ENCODE data around the gene MEGF10.

Gene MEGF10

GRCh38 chr5:127385936-127386335, 95.3 kb downstream of the MEGF10 start:
- no peak overlapping the region for H3K4me3 ChIP-seq (ENCODE audit: insufficient read depth, low read depth, low read length)
- WGBS, 2 experiments, result 88 to 97% methylated on average over 1 of the region's 1 CpG
- H3K9me3 ChIP-seq (ENCODE audit: control insufficient read depth, low read length), result no peaks in the 10 kb centered on the region
- H3K36me3 ChIP-seq (ENCODE audit: control insufficient read depth, insufficient read depth, low read length), result no peaks in the 10 kb centered on the region
- no peaks in the 10 kb centered on the region for H3K4me1 ChIP-seq (ENCODE audit: control insufficient read depth, insufficient read depth, low read length)
- H3K27ac ChIP-seq (ENCODE audit: insufficient read depth, low read depth, low read length, poor library complexity, severe bottlenecking), result no peak overlapping the region
- no peaks in the 10 kb centered on the region for H3K27me3 ChIP-seq (ENCODE audit: control insufficient read depth, insufficient read depth, low read length, poor library complexity, severe bottlenecking)

GRCh38 chr5:127386557-127386956, 96.0 kb downstream of the MEGF10 start:
- Histone ChIP-seq H3K4me3 (ENCODE audit: insufficient read depth, low read depth, low read length) (no peak overlapping the region), H3K27ac (ENCODE audit: insufficient read depth, low read depth, low read length, poor library complexity, severe bottlenecking) (no peak overlapping the region), H3K9me3 (ENCODE audit: control insufficient read depth, low read length) (no peaks in the 10 kb centered on the region), H3K36me3 (ENCODE audit: control insufficient read depth, insufficient read depth, low read length) (no peaks in the 10 kb centered on the region), H3K27me3 (ENCODE audit: control insufficient read depth, insufficient read depth, low read length, poor library complexity, severe bottlenecking) (no peaks in the 10 kb centered on the region), H3K4me1 (ENCODE audit: control insufficient read depth, insufficient read depth, low read length) (no peaks in the 10 kb centered on the region)
- WGBS, 2 experiments, result 94 to 95% methylated on average over 2 of the region's 2 CpGs

GRCh38 chr5:127389601-127390000, 99.0 kb downstream of the MEGF10 start:
- H3K27ac ChIP-seq (ENCODE audit: insufficient read depth, low read depth, low read length, poor library complexity, severe bottlenecking), result no peak overlapping the region
- H3K9me3 ChIP-seq (ENCODE audit: control insufficient read depth, low read length), result no peaks in the 10 kb centered on the region
- 87 to 100% methylated on average over 2 of the region's 2 CpGs for WGBS, 2 experiments
- H3K27me3 ChIP-seq (ENCODE audit: control insufficient read depth, insufficient read depth, low read length, poor library complexity, severe bottlenecking), result no peaks in the 10 kb centered on the region
- H3K36me3 ChIP-seq (ENCODE audit: control insufficient read depth, insufficient read depth, low read length), result no peaks in the 10 kb centered on the region
- no peak overlapping the region for H3K4me3 ChIP-seq (ENCODE audit: insufficient read depth, low read depth, low read length)
- H3K4me1 ChIP-seq (ENCODE audit: control insufficient read depth, insufficient read depth, low read length), result no peaks in the 10 kb centered on the region

GRCh38 chr5:127392762-127393161, 102.2 kb downstream of the MEGF10 start:
- no peak overlapping the region for H3K4me3 ChIP-seq (ENCODE audit: insufficient read depth, low read depth, low read length)
- H3K27me3 ChIP-seq (ENCODE audit: control insufficient read depth, insufficient read depth, low read length, poor library complexity, severe bottlenecking), result no peaks in the 10 kb centered on the region
- no peaks in the 10 kb centered on the region for H3K36me3 ChIP-seq (ENCODE audit: control insufficient read depth, insufficient read depth, low read length)
- WGBS, 2 experiments, result 94 to 98% methylated on average over 4 of the region's 4 CpGs
- no peaks in the 10 kb centered on the region for H3K9me3 ChIP-seq (ENCODE audit: control insufficient read depth, low read length)
- no peak overlapping the region for H3K27ac ChIP-seq (ENCODE audit: insufficient read depth, low read depth, low read length, poor library complexity, severe bottlenecking)
- peaks cover 3% of the 10 kb centered on the region for H3K4me1 ChIP-seq (ENCODE audit: control insufficient read depth, insufficient read depth, low read length)

GRCh38 chr5:127396490-127397155, 106.0 kb downstream of the MEGF10 start:
- no peaks in the 10 kb centered on the region for H3K36me3 ChIP-seq (ENCODE audit: control insufficient read depth, insufficient read depth, low read length)
- no peaks in the 10 kb centered on the region for H3K9me3 ChIP-seq (ENCODE audit: control insufficient read depth, low read length)
- H3K4me3 ChIP-seq (ENCODE audit: insufficient read depth, low read depth, low read length), result no peak overlapping the region
- H3K27ac ChIP-seq (ENCODE audit: insufficient read depth, low read depth, low read length, poor library complexity, severe bottlenecking), result no peak overlapping the region
- H3K27me3 ChIP-seq (ENCODE audit: control insufficient read depth, insufficient read depth, low read length, poor library complexity, severe bottlenecking), result no peaks in the 10 kb centered on the region
- peaks cover 3% of the 10 kb centered on the region for H3K4me1 ChIP-seq (ENCODE audit: control insufficient read depth, insufficient read depth, low read length)
- 92 to 93% methylated on average over 15 of the region's 15 CpGs for WGBS, 2 experiments

- H3K4me1 ChIP-seq (ENCODE audit: control insufficient read depth, insufficient read depth, low read length), result peaks cover 3% of the 10 kb centered on the region
- no peaks in the 10 kb centered on the region for H3K36me3 ChIP-seq (ENCODE audit: control insufficient read depth, insufficient read depth, low read length)
- H3K27me3 ChIP-seq (ENCODE audit: control insufficient read depth, insufficient read depth, low read length, poor library complexity, severe bottlenecking), result no peaks in the 10 kb centered on the region
- WGBS, 2 experiments, result 90 to 97% methylated on average over 2 of the region's 2 CpGs
- no peaks in the 10 kb centered on the region for H3K9me3 ChIP-seq (ENCODE audit: control insufficient read depth, low read length)
- H3K4me3 ChIP-seq (ENCODE audit: insufficient read depth, low read depth, low read length), result no peak overlapping the region
- H3K27ac ChIP-seq (ENCODE audit: insufficient read depth, low read depth, low read length, poor library complexity, severe bottlenecking), result no peak overlapping the region
Measured at GRCh38 chr5:127398508-127398907, 107.9 kb downstream of the MEGF10 start.

- 60% methylated on average over 1 of the region's 1 CpG; no CpG with 5 or more reads in 1 of the 2 experiments for WGBS, 2 experiments
- Histone ChIP-seq H3K27ac (ENCODE audit: insufficient read depth, low read depth, low read length, poor library complexity, severe bottlenecking) (no peak overlapping the region), H3K4me3 (ENCODE audit: insufficient read depth, low read depth, low read length) (no peak overlapping the region), H3K27me3 (ENCODE audit: control insufficient read depth, insufficient read depth, low read length, poor library complexity, severe bottlenecking) (no peaks in the 10 kb centered on the region), H3K36me3 (ENCODE audit: control insufficient read depth, insufficient read depth, low read length) (no peaks in the 10 kb centered on the region), H3K4me1 (ENCODE audit: control insufficient read depth, insufficient read depth, low read length) (peaks cover 3% of the 10 kb centered on the region), H3K9me3 (ENCODE audit: control insufficient read depth, low read length) (no peaks in the 10 kb centered on the region)
Measured at GRCh38 chr5:127399068-127399467, 108.5 kb downstream of the MEGF10 start.

- WGBS, 2 experiments, result 81 to 92% methylated on average over 1 of the region's 1 CpG
- H3K27ac ChIP-seq (ENCODE audit: insufficient read depth, low read depth, low read length, poor library complexity, severe bottlenecking), result no peak overlapping the region
- no peaks in the 10 kb centered on the region for H3K9me3 ChIP-seq (ENCODE audit: control insufficient read depth, low read length)
- no peaks in the 10 kb centered on the region for H3K27me3 ChIP-seq (ENCODE audit: control insufficient read depth, insufficient read depth, low read length, poor library complexity, severe bottlenecking)
- no peak overlapping the region for H3K4me3 ChIP-seq (ENCODE audit: insufficient read depth, low read depth, low read length)
- peaks cover 3% of the 10 kb centered on the region for H3K4me1 ChIP-seq (ENCODE audit: control insufficient read depth, insufficient read depth, low read length)
- no peaks in the 10 kb centered on the region for H3K36me3 ChIP-seq (ENCODE audit: control insufficient read depth, insufficient read depth, low read length)
Measured at GRCh38 chr5:127400539-127400938, 109.9 kb downstream of the MEGF10 start.

- 92 to 97% methylated on average over 4 to 5 of the region's 5 CpGs for WGBS, 2 experiments
- Histone ChIP-seq H3K27ac (ENCODE audit: insufficient read depth, low read depth, low read length, poor library complexity, severe bottlenecking) (no peak overlapping the region), H3K9me3 (ENCODE audit: control insufficient read depth, low read length) (no peaks in the 10 kb centered on the region), H3K27me3 (ENCODE audit: control insufficient read depth, insufficient read depth, low read length, poor library complexity, severe bottlenecking) (no peaks in the 10 kb centered on the region), H3K4me1 (ENCODE audit: control insufficient read depth, insufficient read depth, low read length) (peaks cover 6% of the 10 kb centered on the region), H3K4me3 (ENCODE audit: insufficient read depth, low read depth, low read length) (no peak overlapping the region), H3K36me3 (ENCODE audit: control insufficient read depth, insufficient read depth, low read length) (no peaks in the 10 kb centered on the region)
Measured at GRCh38 chr5:127400946-127401670, 110.5 kb downstream of the MEGF10 start.

- Histone ChIP-seq H3K36me3 (ENCODE audit: control insufficient read depth, insufficient read depth, low read length) (no peaks in the 10 kb centered on the region), H3K27me3 (ENCODE audit: control insufficient read depth, insufficient read depth, low read length, poor library complexity, severe bottlenecking) (no peaks in the 10 kb centered on the region), H3K27ac (ENCODE audit: insufficient read depth, low read depth, low read length, poor library complexity, severe bottlenecking) (no peak overlapping the region), H3K4me1 (ENCODE audit: control insufficient read depth, insufficient read depth, low read length) (peaks cover 11% of the 10 kb centered on the region), H3K9me3 (ENCODE audit: control insufficient read depth, low read length) (no peaks in the 10 kb centered on the region), H3K4me3 (ENCODE audit: insufficient read depth, low read depth, low read length) (no peak overlapping the region)
- 57 to 73% methylated on average over 4 to 5 of the region's 5 CpGs for WGBS, 2 experiments
Measured at GRCh38 chr5:127402361-127402760, 111.8 kb downstream of the MEGF10 start.

Measured in ectodermal cell (in vitro differentiated cells).